ENCODE results near the gene SH3RF3.

Gene SH3RF3

DNA sequence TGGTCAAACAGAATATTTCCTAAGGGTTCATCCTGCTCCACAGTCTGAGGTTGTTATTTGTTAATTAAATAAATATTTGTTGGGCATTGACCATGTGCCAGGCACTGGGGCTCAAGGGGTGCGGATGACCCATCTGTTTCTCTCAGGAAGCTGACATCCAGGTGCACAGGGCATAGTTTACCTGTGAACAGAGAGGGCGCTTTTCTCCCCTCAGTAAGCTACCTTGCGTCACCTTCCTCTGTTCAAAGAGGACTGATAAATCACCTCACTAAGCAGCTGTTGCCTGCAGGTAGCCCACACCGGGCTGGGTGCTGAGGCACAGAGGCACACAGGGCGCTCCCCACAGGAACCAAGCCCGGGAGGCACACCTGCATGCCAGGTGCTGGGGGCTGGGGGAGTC is 41.6 kb downstream of the SH3RF3 start:
- no peaks in the 10 kb centered on the region for H3K4me1 ChIP-seq (ENCODE audit: control insufficient read depth, insufficient read depth, low read length)
- no peak for DNase-seq (ENCODE audit: low read depth, low spot score)
- WGBS (ENCODE audit: insufficient coverage, insufficient read length): no CpG with 5 or more reads among the region's 6 CpGs
- H3K27ac ChIP-seq (ENCODE audit: low read length): no peak overlapping the region
- H3K27me3 ChIP-seq (ENCODE audit: control insufficient read depth, insufficient read depth, low read length): no peaks in the 10 kb centered on the region
- no peak overlapping the region for H3K4me3 ChIP-seq (ENCODE audit: low read length)
- no peaks in the 10 kb centered on the region for H3K9me3 ChIP-seq (ENCODE audit: control insufficient read depth, insufficient read depth, low read length)
- no peaks in the 10 kb centered on the region for H3K36me3 ChIP-seq (ENCODE audit: control insufficient read depth, insufficient read depth, low read length)

DNA sequence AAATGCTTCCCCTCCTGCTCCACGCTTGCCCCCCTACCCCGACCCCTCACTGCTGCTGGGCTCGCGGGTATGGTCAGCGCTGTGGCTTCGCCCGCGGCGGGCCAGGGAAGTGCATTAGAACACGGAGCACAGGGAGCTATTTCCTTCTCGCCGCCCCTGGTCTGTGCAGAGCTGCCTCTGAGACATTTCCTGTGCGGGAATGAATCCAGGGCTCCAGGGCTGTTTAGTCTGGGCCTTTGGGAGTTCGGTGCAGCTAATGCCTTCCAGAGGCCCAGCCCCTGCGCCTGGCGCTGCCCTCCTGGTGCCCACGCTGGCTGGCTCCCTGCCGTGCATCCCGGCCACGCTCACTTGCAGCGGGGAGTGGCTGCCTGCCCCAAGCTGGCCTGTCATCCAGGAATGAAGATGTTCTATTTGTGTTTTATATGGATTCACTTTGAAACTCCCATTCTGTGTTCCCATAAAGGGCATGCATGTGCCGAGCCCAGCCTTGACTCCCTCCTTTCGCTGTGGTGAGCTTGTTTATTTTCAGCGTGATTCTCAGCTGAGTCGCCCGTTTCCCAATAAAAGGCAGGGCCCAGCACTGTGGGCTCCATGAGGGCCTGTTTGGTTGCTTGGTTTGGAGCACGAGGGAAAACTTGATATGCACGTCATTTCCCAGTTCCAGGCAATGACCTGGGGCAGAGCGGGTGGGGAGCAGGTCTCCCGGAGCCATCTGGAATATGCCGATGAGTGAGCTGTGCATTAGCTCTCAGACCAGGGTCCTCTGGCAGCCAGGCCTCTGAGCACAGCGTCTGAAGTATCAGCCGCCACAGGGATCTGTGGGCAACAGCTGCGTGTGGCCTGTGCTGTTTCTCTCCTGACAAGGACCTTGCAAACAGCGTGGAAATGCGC is 42.7 kb downstream of the SH3RF3 start:
- no peaks in the 10 kb centered on the region for H3K9me3 ChIP-seq (ENCODE audit: control insufficient read depth, insufficient read depth, low read length)
- DNase-seq (ENCODE audit: low read depth, low spot score): no peak
- no peaks in the 10 kb centered on the region for H3K36me3 ChIP-seq (ENCODE audit: control insufficient read depth, insufficient read depth, low read length)
- H3K4me3 ChIP-seq (ENCODE audit: low read length): no peak overlapping the region
- no CpG with 5 or more reads among the region's 36 CpGs for WGBS (ENCODE audit: insufficient coverage, insufficient read length)
- H3K4me1 ChIP-seq (ENCODE audit: control insufficient read depth, insufficient read depth, low read length): 0 out of 2 replicates have a peak, but pooled peaks cover under 1% of the 10 kb centered on the region
- no peaks in the 10 kb centered on the region for H3K27me3 ChIP-seq (ENCODE audit: control insufficient read depth, insufficient read depth, low read length)
- H3K27ac ChIP-seq (ENCODE audit: low read length): no peak overlapping the region

DNA sequence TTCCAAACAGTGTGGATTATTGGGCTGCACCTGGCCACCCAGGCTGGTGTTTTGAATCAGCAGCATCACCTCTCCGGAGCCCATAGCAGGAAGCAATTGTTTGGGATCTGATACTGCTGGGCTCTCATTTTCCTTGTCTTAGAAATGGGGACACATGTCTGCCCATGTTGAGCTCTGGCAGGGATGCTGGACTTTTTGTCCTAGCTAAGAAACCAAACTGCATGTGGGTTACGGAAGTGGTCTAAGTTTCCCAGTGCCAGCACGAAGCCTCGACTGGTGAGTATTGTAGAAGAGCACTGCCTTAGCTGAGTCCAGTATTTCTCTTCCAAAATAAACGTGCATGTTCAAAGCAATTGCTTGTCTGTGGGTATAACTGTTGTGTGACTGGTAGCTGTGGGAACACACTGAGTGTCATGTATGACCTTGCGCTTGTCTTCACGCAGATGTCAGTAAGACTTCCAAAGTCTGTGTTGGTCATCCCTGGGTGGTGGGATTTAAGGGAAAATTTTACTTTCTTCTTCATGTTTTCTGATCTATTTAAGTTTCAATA is 43.6 kb downstream of the SH3RF3 start:
- H3K36me3 ChIP-seq (ENCODE audit: control insufficient read depth, insufficient read depth, low read length): no peaks in the 10 kb centered on the region
- H3K9me3 ChIP-seq (ENCODE audit: control insufficient read depth, insufficient read depth, low read length): no peaks in the 10 kb centered on the region
- H3K27me3 ChIP-seq (ENCODE audit: control insufficient read depth, insufficient read depth, low read length): no peaks in the 10 kb centered on the region
- H3K27ac ChIP-seq (ENCODE audit: low read length): no peak overlapping the region
- 0 out of 2 replicates have a peak, but pooled peaks cover 2% of the 10 kb centered on the region for H3K4me1 ChIP-seq (ENCODE audit: control insufficient read depth, insufficient read depth, low read length)
- DNase-seq (ENCODE audit: low read depth, low spot score): no peak
- H3K4me3 ChIP-seq (ENCODE audit: low read length): no peak overlapping the region
- no CpG with 5 or more reads among the region's 7 CpGs for WGBS (ENCODE audit: insufficient coverage, insufficient read length)

DNA sequence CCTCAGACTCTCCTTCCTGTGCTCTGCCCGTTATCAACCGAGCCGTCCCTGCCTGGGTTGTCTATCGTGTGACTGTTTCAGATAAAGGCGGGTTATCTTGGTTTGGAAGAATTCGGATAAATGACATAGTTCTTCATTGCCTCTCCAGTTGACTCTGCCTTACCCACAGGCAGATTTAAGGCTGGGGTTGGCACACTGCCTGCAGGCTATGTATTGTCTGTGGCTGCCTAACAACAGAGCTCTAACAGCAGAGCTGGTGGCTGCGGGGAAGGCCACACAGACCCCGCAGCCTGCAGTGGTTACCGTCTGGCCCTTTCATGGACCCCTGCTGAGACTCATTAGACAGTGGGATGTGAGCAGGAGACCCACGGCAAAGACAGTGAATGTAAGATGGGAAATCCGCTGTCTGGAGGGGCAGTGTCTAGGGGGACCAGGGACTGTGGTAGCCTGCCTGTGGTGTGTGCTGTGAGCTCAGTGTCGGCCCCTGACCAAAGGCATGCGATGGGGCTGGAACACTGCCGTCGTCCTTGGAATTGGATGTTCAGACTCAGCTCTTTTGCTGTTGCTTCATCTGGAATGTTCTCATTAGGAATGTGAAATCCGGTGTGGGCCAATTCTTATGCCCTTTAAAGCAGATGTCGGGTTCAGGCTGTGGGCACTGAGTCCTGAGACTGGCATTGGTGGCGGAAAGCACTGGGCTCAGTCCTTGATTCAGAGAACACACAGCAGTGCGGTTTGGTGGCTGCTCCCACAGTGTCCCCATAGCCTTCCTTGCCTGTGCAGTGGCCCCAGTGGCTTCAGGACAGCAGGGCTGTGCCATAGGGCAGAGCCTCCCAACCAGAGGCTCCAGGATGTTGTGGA is 44.5 kb downstream of the SH3RF3 start:
- no peaks in the 10 kb centered on the region for H3K36me3 ChIP-seq (ENCODE audit: control insufficient read depth, insufficient read depth, low read length)
- H3K4me3 ChIP-seq (ENCODE audit: low read length): no peak overlapping the region

DNA sequence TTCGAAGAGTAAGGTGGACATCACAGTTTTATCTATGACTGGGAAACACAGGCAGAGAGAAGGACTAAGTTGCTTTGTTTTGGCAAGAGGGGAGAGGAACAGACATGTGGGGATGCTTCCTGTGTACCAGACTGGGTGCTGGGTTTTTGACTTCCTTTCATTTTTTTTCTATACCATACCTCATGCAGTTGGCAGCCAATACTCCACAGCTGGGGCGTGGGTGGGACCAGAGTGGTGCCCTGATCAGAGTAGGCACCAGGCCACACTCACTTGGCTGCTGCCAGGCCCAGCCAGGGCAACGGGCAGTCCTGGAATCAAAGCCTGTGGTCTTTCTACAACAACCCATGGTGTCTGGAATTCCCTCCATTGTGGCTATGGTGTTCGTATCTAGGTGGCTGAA is 45.2 kb downstream of the SH3RF3 start:
- H3K9me3 ChIP-seq (ENCODE audit: control insufficient read depth, insufficient read depth, low read length): no peaks in the 10 kb centered on the region
- H3K27me3 ChIP-seq (ENCODE audit: control insufficient read depth, insufficient read depth, low read length): no peaks in the 10 kb centered on the region
- 100% methylated on average over 1 of the region's 4 CpGs for WGBS (ENCODE audit: insufficient coverage, insufficient read length)
- H3K27ac ChIP-seq (ENCODE audit: low read length): no peak overlapping the region
- no peaks in the 10 kb centered on the region for H3K36me3 ChIP-seq (ENCODE audit: control insufficient read depth, insufficient read depth, low read length)
- H3K4me3 ChIP-seq (ENCODE audit: low read length): no peak overlapping the region
- 0 out of 2 replicates have a peak, but pooled peaks cover 2% of the 10 kb centered on the region for H3K4me1 ChIP-seq (ENCODE audit: control insufficient read depth, insufficient read depth, low read length)
- DNase-seq (ENCODE audit: low read depth, low spot score): no peak

More for the DNA sequence above, 44.5 kb downstream of the SH3RF3 start:
- DNase-seq (ENCODE audit: low read depth, low spot score): no peak
- WGBS (ENCODE audit: insufficient coverage, insufficient read length): no CpG with 5 or more reads among the region's 19 CpGs
- H3K27ac ChIP-seq (ENCODE audit: low read length): no peak overlapping the region
- H3K27me3 ChIP-seq (ENCODE audit: control insufficient read depth, insufficient read depth, low read length): no peaks in the 10 kb centered on the region
- H3K9me3 ChIP-seq (ENCODE audit: control insufficient read depth, insufficient read depth, low read length): no peaks in the 10 kb centered on the region
- H3K4me1 ChIP-seq (ENCODE audit: control insufficient read depth, insufficient read depth, low read length): 0 out of 2 replicates have a peak, but pooled peaks cover 2% of the 10 kb centered on the region

DNA sequence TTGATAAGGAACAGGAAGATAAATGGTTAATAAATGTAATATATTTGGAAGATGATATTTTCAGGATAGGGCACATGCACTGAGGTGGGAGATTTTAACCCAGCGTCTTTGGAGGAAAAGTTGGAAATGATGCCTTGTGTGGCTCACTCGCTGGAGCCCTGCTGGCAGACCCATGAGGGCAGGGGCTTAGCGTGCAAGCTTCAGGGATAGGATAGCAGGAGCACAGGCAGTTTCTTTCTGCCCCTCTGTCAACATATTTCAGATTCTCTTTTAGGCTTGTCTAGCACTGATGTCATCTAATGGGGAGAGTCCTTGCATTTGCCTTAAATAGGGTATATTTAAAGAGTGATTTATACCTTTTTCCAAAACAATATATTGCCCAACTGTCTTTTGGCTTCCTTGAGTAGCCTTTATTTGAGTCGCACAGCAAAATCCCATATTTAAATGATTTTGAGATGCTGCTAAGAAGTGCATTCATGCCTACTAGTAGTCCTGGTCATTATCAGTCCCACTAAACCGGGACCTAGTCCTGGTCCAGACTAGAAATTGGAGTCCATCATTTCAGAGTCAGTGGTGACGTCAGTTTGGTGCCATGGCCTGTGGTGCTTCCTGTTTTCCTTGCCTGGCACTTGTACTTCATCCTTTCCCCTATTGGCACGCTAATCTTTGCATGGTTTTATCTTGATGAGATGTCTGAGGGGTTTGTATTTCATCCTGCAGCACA is 45.8 kb downstream of the SH3RF3 start:
- WGBS (ENCODE audit: insufficient coverage, insufficient read length): 100% methylated on average over 1 of the region's 7 CpGs
- H3K4me1 ChIP-seq (ENCODE audit: control insufficient read depth, insufficient read depth, low read length): 0 out of 2 replicates have a peak, but pooled peaks cover 2% of the 10 kb centered on the region
- H3K4me3 ChIP-seq (ENCODE audit: low read length): no peak overlapping the region
- no peaks in the 10 kb centered on the region for H3K9me3 ChIP-seq (ENCODE audit: control insufficient read depth, insufficient read depth, low read length)
- H3K27me3 ChIP-seq (ENCODE audit: control insufficient read depth, insufficient read depth, low read length): no peaks in the 10 kb centered on the region
- no peak for DNase-seq (ENCODE audit: low read depth, low spot score)
- no peak overlapping the region for H3K27ac ChIP-seq (ENCODE audit: low read length)
- H3K36me3 ChIP-seq (ENCODE audit: control insufficient read depth, insufficient read depth, low read length): no peaks in the 10 kb centered on the region

DNA sequence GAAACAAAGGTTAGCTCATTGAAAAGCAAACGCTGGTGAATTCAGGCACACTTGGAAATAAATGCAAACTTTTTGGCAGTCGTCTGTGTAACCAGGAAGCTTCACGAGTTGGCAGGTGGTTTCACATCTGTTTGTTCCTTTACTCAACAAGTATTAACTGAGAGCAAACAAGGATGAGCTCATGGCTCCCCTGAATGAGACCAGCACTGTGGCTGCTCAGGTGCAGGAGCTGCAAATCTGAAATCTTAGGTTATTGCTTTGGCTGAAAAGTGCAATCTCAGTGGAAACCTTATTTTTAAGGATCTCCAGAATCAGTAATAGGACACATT is 46.3 kb downstream of the SH3RF3 start:
- H3K4me1 ChIP-seq (ENCODE audit: control insufficient read depth, insufficient read depth, low read length): 0 out of 2 replicates have a peak, but pooled peaks cover 2% of the 10 kb centered on the region
- H3K27me3 ChIP-seq (ENCODE audit: control insufficient read depth, insufficient read depth, low read length): no peaks in the 10 kb centered on the region
- whole genome bisulfite sequencing (ENCODE audit: insufficient coverage, insufficient read length): no CpG with 5 or more reads among the region's 3 CpGs
- no peak overlapping the region for H3K4me3 ChIP-seq (ENCODE audit: low read length)
- H3K36me3 ChIP-seq (ENCODE audit: control insufficient read depth, insufficient read depth, low read length): no peaks in the 10 kb centered on the region
- no peaks in the 10 kb centered on the region for H3K9me3 ChIP-seq (ENCODE audit: control insufficient read depth, insufficient read depth, low read length)
- no peak overlapping the region for H3K27ac ChIP-seq (ENCODE audit: low read length)
- DNase-seq (ENCODE audit: low read depth, low spot score): no peak

DNA sequence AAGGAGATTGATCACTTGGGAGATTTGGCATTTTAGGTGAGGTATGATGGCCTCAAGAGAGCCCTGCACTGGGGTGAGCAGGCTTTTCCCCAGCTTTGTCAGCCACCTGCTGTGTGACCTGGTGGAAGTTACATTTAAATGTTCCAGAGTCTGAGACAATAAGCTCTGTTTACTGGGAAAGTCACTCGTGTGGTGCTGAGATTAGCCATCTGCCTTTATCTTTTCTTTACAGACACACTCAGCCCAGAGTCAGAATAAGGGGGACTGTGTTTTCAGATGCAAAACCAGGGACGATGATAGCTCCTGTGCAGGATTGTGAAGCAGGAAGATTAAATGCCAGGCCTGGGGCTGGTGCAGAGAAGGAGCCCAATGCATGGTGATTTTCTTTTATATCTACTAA is 47.9 kb downstream of the SH3RF3 start:
- WGBS (ENCODE audit: insufficient coverage, insufficient read length): no CpG with 5 or more reads among the region's 2 CpGs
- DNase-seq (ENCODE audit: low read depth, low spot score): no peak
- no peaks in the 10 kb centered on the region for H3K9me3 ChIP-seq (ENCODE audit: control insufficient read depth, insufficient read depth, low read length)

DNA sequence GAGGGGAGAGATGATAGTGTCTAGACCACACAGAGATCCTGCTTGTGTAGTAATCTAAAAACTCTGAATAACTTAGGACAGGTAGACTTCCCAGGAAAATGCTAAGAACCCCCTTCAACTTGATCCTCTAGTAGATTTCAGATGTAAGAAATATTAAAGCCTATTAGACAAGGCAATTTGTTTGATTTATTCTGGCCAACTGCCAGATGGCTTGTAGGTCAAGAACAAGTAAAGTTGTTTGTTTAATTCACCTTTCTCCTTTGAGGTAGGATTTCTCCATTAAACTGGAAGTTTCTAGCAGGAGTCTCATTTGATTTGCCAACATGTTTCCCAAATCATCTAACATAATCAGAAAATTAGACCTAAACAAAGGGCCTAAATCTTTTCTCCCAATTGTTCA is 48.6 kb downstream of the SH3RF3 start:
- Histone ChIP-seq H3K4me1 (ENCODE audit: control insufficient read depth, insufficient read depth, low read length) (0 out of 2 replicates have a peak, but pooled peaks cover 2% of the 10 kb centered on the region), H3K27ac (ENCODE audit: low read length) (no peak overlapping the region), H3K4me3 (ENCODE audit: low read length) (no peak overlapping the region), H3K27me3 (ENCODE audit: control insufficient read depth, insufficient read depth, low read length) (no peaks in the 10 kb centered on the region), H3K36me3 (ENCODE audit: control insufficient read depth, insufficient read depth, low read length) (no peaks in the 10 kb centered on the region), H3K9me3 (ENCODE audit: control insufficient read depth, insufficient read depth, low read length) (no peaks in the 10 kb centered on the region)
- DNase-seq (ENCODE audit: low read depth, low spot score): no peak

More for the DNA sequence above, 47.9 kb downstream of the SH3RF3 start:
- Histone ChIP-seq H3K4me1 (ENCODE audit: control insufficient read depth, insufficient read depth, low read length) (0 out of 2 replicates have a peak, but pooled peaks cover 2% of the 10 kb centered on the region), H3K36me3 (ENCODE audit: control insufficient read depth, insufficient read depth, low read length) (no peaks in the 10 kb centered on the region), H3K27me3 (ENCODE audit: control insufficient read depth, insufficient read depth, low read length) (no peaks in the 10 kb centered on the region), H3K27ac (ENCODE audit: low read length) (no peak overlapping the region), H3K4me3 (ENCODE audit: low read length) (no peak overlapping the region)

DNA sequence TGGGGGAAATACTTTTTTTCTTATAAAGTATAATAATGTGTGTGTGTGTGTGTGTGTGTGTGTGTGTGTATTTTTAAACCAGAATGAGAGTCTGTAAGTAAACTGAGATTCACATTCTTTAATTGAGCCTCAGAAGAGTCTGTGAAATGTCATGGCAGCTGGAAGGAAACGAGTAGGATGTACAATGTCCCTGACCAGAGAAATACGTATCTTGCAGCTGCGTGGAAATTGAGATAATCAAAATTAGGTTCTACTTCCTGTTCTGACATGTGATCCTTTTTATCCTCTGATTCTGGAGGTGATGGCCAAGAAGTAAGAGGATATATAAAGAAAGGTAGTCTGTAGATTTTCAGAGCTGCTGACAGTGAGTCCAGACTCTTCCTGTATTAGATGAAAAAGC is 50.0 kb downstream of the SH3RF3 start:
- Histone ChIP-seq H3K9me3 (ENCODE audit: control insufficient read depth, insufficient read depth, low read length) (no peaks in the 10 kb centered on the region), H3K4me3 (ENCODE audit: low read length) (no peak overlapping the region), H3K27ac (ENCODE audit: low read length) (no peak overlapping the region), H3K36me3 (ENCODE audit: control insufficient read depth, insufficient read depth, low read length) (no peaks in the 10 kb centered on the region), H3K27me3 (ENCODE audit: control insufficient read depth, insufficient read depth, low read length) (no peaks in the 10 kb centered on the region), H3K4me1 (ENCODE audit: control insufficient read depth, insufficient read depth, low read length) (0 out of 2 replicates have a peak, but pooled peaks cover 2% of the 10 kb centered on the region)
- WGBS (ENCODE audit: insufficient coverage, insufficient read length): no CpG with 5 or more reads among the region's 3 CpGs
- DNase-seq (ENCODE audit: low read depth, low spot score): no peak

Data from iPS DF 6.9 (cell line).